ENCODE data around the gene ARHGEF19. TPM values are rescaled to one million over a fixed set of nuclear protein-coding genes. Genes with fewer than 3 reads are reported as not detected.

The ARHGEF19 gene
- total and polyA plus RNA-seq, 9 of the 15 experiments (the other 6 are each of a cell fraction or from before 2014, with no cell fraction given): 0.73 to 21.0 (median 5.2) TPM

- TF ChIP-seq CHD7 (IDR thresholded peaks at IDR 0.05; ENCODE audit: low read depth, low read length) (no peak), POLR2A (conservative IDR thresholded peaks at IDR 0.05) (no peak), ZBTB7A (IDR thresholded peaks at IDR 0.05; ENCODE audit: borderline replicate concordance, control insufficient read depth, low read depth, low read length) (no peak), SMARCA5 (IDR thresholded peaks at IDR 0.05) (peak; percentile 36; the same call in 1 of the 2 replicates), JUN (IDR thresholded peaks at IDR 0.05; ENCODE audit: borderline replicate concordance, low read depth, low read length) (no peak), JUN (CRISPR knock-in tag; IDR thresholded peaks at IDR 0.05; ENCODE audit: borderline replicate concordance) (0 out of 2 replicates have a peak, but pooled peaks have one; percentile 10)
- TF ChIP-seq, protein P1, sequence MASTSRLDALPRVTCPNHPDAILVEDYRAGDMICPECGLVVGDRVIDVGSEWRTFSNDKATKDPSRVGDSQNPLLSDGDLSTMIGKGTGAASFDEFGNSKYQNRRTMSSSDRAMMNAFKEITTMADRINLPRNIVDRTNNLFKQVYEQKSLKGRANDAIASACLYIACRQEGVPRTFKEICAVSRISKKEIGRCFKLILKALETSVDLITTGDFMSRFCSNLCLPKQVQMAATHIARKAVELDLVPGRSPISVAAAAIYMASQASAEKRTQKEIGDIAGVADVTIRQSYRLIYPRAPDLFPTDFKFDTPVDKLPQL (IDR thresholded peaks at IDR 0.05; ENCODE audit: extremely low read depth, insufficient read length): no peak
Measured at GRCh38 chr1:16174261-16174868, 38.1 kb downstream of the ARHGEF19 start (continued).

All from K562 (cell line).